Stimulated activated CD4-positive, alpha-beta T cell treated with anti-CD3 and anti-CD28 coated beads, Interleukin-4, amount 100 ng/mL, for 4 hours (primary cell): ENCODE results near the gene MAMDC4.
A peak's percentile ranks its signal among the peaks of the same experiment; 100 is the strongest.
"Not testable (repeated sequence)": the region's sequence is repeated elsewhere in the genome, so short reads cannot be mapped to it uniquely, and the experiment has no call there.

Experiments
- DNase-seq, 2 experiments: peaks; one replicate each; pipeline ENCODE4 v3.0.0-alpha.2; 2020

The MAMDC4 gene

DNA sequence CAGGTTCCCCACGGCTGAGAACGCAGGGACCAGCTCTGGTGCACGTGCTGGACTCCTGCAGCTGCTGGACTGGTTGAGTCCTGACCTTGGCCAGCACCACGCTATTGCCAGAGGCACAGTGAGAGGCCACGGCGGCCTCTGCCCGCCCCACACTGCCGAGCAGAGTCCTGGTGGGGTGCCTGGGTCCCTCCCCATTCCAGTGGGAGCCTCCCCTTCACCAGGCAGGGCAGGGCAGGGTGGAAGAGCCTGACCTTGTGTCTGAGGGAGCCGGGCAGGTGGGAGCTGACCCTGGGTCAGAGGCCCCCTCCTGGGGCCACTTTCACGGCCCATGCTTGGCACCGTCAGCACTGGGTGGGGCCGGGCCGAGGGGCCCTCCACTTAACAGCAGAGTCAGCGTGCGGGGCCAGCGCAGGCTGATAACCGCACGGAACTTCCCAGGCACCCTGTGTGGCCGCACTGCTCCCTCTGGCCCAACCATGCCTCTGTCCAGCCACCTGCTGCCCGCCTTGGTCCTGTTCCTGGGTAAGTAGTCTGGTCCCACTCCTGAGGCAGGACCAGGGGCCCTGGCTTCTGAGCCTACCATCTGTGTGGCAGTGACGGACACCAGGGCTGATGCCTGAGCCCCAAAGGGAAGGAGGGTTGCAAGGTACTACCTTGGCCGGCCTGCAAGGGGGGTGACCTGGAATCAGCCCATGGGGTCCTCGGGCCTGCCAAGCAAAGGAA, at the start of gene MAMDC4:
Gene MAMDC4 (plus strand): TSS at position 406 of the 723 bp plus-strand sequence. CDS start 71 bp downstream, at position 477.
- DNase-seq = no peak

DNA sequence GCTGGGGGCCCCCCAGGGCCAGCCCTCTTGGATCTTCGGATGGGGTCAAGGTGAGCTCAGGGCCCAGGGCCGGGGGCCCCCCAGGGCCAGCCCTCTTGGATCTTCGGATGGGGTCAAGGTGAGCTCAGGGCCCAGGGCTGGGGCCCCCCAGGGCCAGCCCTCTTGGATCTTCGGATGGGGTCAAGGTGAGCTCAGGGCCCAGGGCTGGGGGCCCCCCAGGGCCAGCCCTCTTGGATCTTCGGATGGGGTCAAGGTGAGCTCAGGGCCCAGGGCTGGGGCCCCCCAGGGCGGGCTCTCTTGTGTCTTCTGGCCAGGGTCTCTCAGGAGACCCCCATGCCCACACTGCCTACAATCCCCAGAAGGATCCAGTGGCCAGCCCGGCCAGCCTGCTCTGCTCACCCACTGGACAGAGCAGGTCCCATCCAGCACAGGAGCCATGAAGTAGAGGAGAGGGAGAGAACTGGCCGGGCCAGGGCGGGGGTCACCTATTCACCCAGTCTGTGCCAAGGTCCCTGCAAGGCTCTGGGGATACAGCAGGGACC, 49.1 kb upstream of the MAMDC4 start:
- DNase-seq = not testable (repeated sequence)

DNA sequence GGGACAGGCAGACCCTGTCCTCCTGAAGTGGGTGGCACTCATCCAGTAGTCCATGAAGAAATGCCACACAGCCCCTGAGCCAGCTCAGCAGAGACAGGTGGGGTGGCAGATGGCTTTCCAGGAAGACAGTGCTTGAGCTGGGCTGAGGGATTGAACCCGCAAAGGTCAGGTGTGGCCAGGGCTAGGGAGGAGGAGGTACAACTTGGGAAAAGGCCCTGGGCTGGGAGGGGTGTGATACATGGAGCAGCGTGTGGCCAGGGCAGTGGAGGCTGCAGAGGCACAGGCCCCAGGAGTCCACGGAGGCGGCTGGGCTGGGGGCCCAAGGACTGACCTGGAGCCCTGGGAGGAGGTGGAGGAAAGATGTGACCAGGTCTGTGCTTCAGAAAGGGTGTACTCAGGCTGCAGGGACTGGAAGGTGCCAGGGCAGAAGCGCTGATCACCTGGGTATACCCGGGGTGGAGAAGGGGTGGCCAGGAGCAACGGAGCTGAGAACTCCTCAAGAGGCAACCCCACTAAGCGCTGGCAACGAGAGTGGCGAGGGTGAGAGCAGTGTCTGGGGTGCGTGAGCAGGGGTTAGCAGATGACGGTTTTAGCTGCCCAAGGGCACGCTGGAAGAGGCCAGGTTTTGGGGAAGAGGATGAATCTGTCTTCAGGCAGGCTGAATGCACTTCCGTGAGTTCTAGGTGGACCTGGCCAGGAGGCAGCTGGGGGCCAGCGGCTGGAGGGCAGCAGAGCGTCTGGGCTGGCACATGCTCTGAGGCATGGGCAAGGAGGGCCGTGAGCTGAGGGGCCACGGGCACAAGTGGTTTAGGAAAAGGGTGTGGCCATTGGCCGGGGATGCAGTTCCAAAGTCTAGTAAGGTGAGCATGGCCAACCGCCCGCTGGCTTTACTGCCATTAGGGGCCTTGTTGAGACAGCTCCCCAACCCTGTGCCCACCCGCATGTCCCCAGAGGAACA, 48.3 kb upstream of the MAMDC4 start:
- DNase-seq = no peak

DNA sequence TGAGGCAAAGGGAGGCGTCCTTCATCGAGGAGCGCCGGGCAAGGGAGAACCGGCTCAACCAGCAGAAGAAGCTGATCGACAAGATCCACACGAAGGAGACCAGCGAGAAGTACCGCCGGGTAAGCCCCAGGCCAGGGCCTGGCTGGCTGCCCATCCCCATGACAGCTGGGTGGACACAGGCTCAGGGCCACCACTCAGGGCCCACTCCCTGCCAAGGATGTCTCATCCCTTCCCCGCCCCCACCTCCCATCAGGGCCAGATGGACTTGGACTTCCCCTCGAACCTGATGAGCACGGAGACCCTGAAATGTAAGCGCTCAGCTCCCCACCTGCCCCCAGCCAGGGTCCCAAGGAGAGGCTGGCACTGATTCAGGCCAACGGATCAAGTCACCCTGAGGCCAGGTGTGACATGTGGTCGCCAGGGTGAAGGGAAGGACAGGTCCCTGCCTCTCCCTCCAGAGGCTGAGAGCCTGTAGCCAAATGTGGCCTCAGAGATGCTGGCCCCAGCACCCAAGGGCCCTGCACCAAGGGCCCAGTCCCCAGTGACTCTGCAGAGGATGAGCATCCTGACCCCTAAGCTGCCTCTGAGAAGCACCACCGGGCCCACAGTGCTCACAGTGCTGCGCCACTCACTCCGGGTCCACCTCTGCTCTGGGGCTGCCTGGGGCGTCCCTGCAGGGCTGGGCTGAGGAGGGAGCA, 47.5 kb upstream of the MAMDC4 start:
- no peak for DNase-seq

DNA sequence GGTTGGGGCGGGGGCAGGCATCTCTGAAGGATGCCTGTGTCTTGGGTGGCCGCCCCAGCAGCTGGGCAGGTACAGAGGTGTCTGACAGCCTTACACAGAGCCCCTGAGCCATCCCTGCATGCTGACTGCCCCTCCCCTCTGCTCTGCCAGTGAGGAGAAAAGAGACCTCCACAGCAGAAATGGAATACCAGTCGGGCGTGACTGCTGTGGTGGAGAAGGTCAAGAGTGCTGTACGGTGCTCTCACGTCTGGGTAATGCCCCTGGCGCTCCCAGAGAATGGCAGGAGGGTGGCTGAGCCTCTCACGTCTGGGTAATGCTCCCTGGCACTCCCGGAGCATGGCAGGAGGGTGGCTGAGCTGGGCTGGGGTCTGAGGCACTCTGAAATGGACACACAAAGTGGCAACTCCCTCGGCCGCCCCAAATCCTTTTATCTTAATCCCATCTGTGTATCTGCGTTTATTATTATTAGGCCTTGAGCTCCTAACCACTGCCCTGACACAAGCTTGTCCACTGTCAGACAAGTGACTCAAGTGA, 46.9 kb upstream of the MAMDC4 start:
- DNase-seq = no peak

DNA sequence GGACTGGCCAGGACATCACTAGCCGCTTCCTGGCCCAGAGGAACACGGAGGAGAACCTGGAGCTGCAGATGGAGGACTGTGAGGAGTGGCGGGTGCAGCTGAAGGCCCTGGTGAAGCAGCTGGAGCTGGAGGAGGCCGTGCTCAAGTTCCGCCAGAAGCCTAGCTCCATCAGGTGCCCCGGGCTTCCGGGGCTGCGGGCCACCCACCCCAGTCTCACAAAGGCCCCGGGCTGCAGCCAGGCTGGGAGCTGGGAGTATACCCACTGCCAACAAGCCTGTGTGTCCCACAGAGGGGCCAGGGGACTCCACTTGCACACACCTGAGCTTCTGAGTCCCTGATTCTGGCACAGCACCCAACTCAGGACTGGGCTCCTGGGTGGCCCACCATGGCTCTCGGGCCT, 46.1 kb upstream of the MAMDC4 start:
- no peak for DNase-seq

DNA sequence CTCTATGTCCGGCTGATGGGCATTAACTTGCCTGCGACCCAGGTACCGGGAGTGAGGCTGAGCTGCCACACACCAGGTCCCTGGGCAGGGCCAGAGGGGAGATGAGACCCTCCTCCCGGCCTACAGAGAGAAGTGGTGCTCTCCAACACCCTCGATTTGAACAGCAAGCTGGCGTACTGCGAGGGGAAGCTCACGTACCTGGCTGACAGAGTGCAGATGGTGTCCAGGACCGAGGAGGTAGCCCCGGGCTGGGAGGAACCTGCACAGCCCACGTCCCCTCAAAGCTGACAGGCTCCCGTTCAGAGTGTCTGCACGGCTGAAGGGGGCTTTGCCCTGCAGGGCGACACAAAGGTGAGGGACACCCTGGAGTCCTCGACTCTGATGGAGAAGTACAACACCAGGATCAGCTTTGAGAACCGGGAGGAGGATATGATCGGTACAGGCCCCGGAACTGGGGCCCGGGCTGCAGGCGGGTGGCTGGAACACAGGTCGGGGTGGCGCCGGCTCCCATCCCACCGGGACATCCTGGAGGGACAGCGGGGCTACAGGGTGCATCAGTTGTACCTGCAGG, 45.4 kb upstream of the MAMDC4 start:
- DNase-seq = no peak

DNA sequence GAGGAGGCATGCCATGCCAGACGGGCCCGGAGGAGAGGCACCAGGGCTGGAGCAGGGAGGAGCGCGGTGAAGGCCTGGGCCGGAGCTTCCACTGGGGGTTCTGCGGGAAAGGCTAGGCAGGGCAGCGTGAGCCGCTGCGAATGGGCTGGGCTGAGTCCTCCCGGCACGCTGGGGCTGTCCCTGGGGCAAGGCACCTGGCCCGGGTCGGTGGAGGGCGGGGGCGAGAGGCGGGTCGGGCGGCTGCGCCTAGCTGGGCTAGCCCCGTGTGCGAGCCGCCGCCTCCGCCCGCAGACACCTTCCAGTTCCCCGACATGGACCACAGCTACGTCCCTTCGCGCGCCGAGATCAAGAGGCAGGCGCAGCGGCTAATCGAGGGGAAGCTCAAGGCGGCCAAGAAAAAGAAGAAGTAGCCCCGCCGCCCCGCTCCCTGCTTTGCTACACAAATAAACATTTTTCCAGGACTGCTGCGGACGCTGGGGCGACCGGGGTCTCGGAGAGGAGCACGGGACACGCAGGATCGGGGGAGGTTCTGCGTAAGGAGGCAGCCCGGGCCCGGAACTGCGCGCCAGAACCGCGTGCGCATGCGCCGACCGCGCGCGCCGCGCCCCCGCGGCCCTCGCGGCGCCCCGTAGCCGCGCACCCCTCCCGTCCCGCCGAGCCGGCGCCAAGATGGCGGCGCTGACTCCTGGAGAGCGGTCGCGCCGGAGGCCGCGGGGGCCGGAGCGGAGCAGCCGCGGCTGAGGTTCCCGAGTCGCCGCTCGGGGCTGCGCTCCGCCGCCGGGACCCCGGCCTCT, 44.7 kb upstream of the MAMDC4 start, which contains the start of gene RABL6:
Gene RABL6 (plus strand): TSS at position 668 of the 794 bp plus-strand sequence. CDS start 249 bp downstream, outside the sequence.
- DNase-seq = peak; percentile 78 to 80

DNA sequence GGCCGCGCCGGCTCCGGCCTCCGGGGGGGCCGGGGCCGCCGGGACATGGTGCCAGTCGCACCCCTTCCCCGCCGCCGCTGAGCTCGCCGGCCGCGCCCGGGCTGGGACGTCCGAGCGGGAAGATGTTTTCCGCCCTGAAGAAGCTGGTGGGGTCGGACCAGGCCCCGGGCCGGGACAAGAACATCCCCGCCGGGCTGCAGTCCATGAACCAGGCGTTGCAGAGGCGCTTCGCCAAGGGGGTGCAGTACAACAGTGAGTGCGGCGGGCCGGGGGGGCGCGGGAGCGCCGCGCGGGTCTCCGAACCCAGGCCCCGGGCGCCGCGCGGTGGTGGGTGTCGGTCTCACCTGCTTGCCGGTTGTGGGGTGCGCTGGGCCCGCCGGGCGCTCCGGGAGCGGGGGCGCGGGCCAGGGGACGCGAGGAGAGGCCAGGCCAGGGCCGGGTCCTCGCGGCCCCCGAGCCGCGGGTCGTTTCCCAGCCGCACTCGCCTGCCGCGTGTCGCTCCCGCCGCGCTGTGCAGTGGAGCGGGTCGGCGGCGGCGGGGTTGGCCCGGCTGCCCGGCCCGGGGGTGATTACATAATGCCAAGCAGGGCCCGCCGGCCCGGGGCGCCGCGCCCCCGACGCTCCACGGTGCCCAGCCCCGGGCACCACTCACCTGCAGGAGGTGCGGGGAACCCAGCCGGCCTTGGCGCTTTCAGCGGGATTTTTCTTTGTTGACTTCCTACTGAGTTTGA, 43.9 kb upstream of the MAMDC4 start:
- DNase-seq = peak; percentile 51 to 52

DNA sequence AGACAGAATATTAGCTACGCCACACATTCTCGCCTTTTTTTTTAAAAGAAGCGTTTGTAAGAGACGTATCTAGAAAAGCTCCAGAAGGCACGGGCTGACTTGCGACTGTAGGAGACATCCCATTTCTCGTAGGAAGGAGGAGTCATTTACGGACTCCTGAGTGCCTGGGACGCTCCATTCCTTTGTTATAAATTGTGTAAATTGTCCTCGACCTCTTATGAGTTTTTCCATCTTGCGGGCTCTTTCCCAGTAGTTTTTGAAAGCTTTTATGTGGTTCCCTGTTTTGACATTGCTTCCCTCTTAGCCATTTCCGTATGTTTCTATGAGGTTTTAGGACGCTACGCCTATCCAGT, 43.4 kb upstream of the MAMDC4 start:
- no peak for DNase-seq

DNA sequence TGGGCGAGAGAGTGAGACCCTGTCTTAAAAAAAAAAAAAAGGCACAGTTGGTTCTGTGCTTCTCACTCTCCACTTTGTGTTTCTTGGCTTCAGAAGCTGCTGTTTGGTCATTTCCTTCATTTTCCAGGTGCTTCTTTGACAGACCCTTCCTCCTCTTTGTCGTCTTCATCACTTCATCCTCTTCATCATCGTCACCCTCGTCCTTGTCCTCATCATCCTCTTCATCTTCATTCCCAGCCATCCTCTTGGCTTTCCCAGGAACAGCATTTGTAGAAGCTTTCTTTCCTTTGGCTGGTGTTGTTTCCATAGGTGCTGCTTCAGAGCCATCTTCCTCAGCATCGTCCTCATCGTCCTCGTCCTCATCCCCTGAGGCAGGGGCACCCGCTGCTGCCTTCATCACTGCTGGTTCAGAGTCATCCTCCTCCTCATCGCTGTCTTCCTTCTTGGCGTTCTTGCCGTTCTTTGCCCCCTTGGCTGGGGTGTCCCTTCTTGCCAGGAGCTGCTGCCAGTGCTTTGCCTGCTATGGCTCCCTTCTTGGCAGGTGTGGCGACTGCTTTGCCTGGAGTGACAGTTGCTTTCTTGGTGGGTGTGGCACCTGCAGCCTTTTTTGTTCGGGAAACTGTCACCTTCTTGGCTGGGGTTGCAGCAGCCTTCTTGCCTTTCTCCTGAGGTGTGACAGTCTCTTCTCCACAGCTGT, 37.3 kb upstream of the MAMDC4 start:
- DNase-seq = no peak

DNA sequence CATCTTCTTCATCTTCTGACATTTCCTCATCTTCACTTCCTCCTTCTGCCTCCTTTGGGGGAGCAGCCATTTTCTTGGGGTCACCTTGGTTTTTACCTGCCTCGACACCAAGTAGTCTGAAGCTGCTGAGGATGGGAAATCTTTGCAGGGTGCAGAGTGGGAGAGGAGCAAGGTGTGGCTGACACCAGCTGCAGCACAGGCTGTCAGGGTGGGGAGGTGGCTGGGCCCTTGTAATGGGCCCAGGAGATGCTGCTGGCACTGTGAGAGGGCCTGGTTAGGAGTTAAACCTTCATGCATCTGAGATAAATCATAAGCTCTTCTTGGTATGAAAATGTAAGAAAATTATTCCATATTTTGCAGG, 36.7 kb upstream of the MAMDC4 start:
- no peak for DNase-seq

DNA sequence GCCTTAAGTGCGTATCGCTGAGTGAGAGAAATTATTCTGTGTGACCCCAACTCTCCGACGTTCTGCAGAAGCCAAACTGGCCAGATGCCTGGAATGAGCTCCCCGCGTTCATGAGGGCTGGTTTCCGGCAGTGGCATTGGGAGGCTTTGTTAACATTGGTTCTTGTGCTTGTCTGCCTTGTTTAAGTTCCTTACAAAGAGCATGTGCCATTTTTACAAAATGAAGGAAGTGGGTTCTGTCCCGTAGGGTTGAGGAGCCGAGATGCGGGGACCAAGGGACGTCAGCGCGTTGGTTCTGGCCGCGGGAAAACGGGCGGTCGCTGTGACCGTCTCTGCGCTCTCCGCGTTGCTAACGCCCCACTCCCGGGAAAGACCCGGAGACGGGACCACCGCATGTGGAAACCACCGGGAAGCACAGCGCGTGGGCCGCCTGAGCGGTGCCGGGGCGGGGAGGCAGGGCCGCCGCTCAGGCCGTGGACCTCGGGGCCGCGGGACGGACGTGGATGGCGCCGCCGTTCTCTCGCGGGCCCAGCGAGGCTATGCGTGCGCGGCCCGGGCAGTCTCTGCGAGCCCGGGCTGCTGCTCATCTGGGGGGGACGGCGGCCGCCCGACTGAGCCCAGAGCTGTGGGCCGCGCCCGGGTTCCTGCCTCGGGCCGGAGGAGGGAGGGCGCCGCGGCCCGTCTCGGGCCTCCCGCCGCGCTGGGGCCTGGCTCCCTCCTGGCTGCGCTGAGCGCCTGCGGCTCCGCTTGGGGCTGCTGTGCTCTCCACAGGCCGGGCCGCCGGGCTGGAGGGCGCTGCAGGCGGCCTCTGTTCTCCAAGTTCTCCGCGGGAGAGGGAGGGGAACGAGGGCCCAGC, 30.9 kb upstream of the MAMDC4 start:
- DNase-seq = no peak

DNA sequence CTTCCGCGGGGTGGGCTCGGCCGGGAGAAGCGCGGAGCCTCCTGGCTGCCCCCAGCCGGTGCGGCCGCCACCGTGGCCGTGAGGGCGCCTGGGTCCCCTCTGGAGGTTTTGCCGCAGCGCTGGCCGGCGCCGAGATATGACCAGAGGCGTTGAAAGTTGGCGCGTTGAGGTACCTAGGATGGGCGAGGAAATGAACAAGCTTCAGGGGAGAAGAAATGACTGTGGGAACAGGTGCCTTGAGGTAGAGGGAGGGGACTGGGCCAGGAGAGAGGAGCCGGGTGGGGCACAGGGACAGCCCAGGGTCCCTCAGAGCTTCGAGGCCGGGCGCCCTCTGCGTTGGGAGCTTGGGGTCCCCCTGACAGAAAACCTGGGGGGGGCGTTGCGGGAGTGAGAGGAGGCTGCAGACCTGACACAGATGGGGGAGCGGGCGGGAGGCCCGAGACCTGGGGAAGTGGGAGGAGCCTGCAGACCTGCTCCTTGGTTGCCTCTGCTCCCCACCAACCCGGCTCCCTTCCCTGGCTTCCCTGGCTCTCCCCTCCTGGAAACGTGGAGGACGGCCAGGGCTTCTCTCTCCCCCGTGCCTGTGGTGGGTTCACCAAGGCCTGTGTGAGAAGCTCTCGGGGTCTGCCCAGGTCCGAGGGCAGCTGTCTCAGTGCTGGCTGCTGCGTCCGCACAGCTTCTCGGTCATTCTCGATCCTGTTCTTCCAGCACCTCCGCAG, 30.2 kb upstream of the MAMDC4 start:
- no peak for DNase-seq

DNA sequence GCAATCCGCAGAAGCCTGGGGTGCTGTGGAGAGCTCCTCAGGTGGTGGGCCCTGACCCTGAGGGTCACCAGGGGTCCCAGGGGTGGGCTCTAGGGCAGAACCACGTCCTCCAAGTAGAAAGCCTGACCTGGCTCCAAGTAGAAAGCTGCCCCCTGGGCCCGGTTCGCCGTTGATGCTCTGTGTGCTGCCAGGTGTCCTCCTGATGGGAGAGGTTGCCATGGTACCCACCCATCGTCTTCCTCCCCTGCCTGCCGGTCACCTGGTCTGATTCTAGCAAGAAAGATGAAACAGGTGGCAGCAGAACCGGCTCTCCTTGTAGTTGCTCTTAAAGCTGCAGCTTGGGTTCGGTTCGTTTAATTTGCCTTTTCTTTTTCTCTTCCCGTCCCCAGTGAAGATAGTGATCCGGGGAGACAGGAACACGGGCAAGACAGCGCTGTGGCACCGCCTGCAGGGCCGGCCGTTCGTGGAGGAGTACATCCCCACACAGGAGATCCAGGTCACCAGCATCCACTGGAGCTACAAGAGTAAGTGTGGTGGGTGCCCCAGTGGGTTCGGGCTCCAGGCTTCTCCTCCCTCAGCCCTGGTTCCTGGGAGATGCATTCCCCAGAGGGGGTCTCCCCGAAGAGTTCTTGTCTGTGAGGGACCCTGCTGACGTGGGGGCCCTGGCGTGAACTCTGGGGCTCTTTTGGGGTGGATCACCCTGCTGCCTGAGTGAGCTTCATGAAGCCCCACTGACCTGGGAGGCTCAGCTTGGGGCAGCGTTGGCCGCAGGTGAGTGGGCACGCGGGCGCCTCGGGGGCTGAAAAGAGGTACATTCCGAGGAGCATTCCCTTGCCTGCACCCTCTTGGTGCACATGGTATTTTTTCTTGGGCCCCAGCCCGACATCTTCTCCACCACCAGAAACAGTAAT, 28.8 kb upstream of the MAMDC4 start:
- DNase-seq = no peak

DNA sequence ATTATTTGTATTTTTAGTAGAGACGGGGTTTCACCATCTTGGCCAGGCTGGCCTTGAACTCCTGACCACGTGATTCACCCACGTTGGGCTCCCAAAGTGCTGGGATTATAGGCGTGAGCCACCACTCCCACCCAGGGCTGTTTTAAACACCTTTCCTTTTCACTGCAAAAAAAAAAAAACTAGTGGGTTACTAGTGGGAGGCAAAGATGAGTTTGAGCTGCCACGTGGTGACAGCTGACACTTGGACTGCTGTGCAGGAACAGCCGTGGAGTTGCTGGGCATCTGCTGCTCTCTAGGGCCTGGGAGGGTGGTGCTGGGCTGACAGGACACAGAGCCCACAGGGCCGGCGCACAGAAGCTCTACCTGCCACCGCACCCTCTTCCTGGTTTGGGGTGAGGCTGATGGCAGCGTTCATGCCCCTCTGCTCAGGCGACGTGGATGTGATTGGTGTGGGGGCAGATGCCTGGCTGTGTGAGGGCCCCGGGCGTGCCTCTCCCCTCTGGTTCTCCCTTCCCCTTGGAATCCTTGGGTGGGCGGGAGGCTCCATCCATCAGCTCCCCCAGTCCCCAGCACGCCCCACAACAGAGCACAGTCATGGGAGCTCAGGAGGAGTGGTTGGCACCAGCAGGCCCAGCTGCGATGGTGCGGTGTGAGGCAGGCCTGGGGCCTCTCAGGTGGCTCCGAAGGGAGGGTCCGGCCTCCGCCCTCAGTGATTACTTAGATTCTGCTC, 27.5 kb upstream of the MAMDC4 start:
- no peak for DNase-seq
